ENCODE data around the gene CHEK2. TPM values are rescaled to one million over a fixed set of nuclear protein-coding genes. Genes with fewer than 3 reads are reported as not detected.

CHEK2 gene
- total RNA-seq, 1 donor from 2014 or later: 8.1 TPM

GRCh38 chr22:28647216-28647615, 94.4 kb downstream of the CHEK2 start:
- DNase-seq (ENCODE audit: low read depth): no peak
- H3K36me3 ChIP-seq (ENCODE audit: control insufficient read depth, insufficient read depth, low read length): no peaks in the 10 kb centered on the region
- H3K27me3 ChIP-seq (ENCODE audit: control insufficient read depth, insufficient read depth, low read length): no peaks in the 10 kb centered on the region
- TF ChIP-seq CTCF (IDR thresholded peaks at IDR 0.05; ENCODE audit: insufficient read depth, low read length, poor library complexity, severe bottlenecking): no peak
- H3K4me3 ChIP-seq (ENCODE audit: low read depth, low read length): no peak overlapping the region

- H3K36me3 ChIP-seq (ENCODE audit: control insufficient read depth, insufficient read depth, low read length): no peaks in the 10 kb centered on the region
- TF ChIP-seq CTCF (IDR thresholded peaks at IDR 0.05; ENCODE audit: insufficient read depth, low read length, poor library complexity, severe bottlenecking): no peak
- H3K4me3 ChIP-seq (ENCODE audit: low read depth, low read length): no peak overlapping the region
- no peaks in the 10 kb centered on the region for H3K27me3 ChIP-seq (ENCODE audit: control insufficient read depth, insufficient read depth, low read length)
- DNase-seq (ENCODE audit: low read depth): no peak
These were observed 102.3 kb downstream of the CHEK2 start for GRCh38 chr22:28639321-28639720.

Other genes with a start within 250 kb of the CHEK2 start
- gene TTC28, start 62.0 kb downstream of the CHEK2 start, total RNA-seq: 10.9 and 13.5 TPM in 2 replicates
- 23.0 and 34.2 TPM in 2 replicates for gene HSCB, start 219 bp upstream of the CHEK2 start, total RNA-seq
- gene CCDC117, start 30.9 kb upstream of the CHEK2 start, total RNA-seq: 14.1 and 19.1 TPM in 2 replicates
- gene XBP1, start 58.7 kb upstream of the CHEK2 start, total RNA-seq: 288 and 291 TPM in 2 replicates
- 10.5 and 14.0 TPM in 2 replicates for gene ZNRF3, start 141.8 kb upstream of the CHEK2 start, total RNA-seq